ENCODE measurements around the gene CAMK2N2. TPM values are rescaled to one million over a fixed set of nuclear protein-coding genes. Genes with fewer than 3 reads are reported as not detected.
A peak's percentile ranks its signal among the peaks of the same experiment; 100 is the strongest.

The CAMK2N2 gene
- total RNA-seq, 1 donor from 2014 or later: 1.4 TPM

GRCh38 chr3:184300378-184300720 is 39.0 kb upstream of the CAMK2N2 start:
- Mint-ChIP-seq H3K36me3 (ENCODE audit: insufficient read depth) (peaks cover 18% of the 10 kb centered on the region), H3K27ac (peak overlapping the region; percentile 94), H3K27me3 (no peaks in the 10 kb centered on the region), H3K9me3 (ENCODE audit: low read depth) (no peaks in the 10 kb centered on the region), H3K4me3 (ENCODE audit: low read depth) (peak overlapping the region; percentile 96), H3K4me1 (ENCODE audit: low read depth) (peaks cover 12% of the 10 kb centered on the region)
- no peak for DNase-seq (ENCODE audit: low spot score, unreplicated experiment)
- TF ChIP-seq CTCF (IDR thresholded peaks at IDR 0.05; ENCODE audit: unreplicated experiment): no peak

GRCh38 chr3:184299488-184300377 is 38.4 kb upstream of the CAMK2N2 start:
- H3K9me3 Mint-ChIP-seq (ENCODE audit: low read depth): no peaks in the 10 kb centered on the region
- DNase-seq (ENCODE audit: low spot score, unreplicated experiment): no peak
- H3K36me3 Mint-ChIP-seq (ENCODE audit: insufficient read depth): peaks cover 16% of the 10 kb centered on the region
- H3K27me3 Mint-ChIP-seq: peaks cover 4% of the 10 kb centered on the region
- peak overlapping the region; percentile 96 for H3K4me3 Mint-ChIP-seq (ENCODE audit: low read depth)
- peak overlapping the region; percentile 94 for H3K27ac Mint-ChIP-seq
- H3K4me1 Mint-ChIP-seq (ENCODE audit: low read depth): peaks cover 12% of the 10 kb centered on the region
- no peak for TF ChIP-seq CTCF (IDR thresholded peaks at IDR 0.05; ENCODE audit: unreplicated experiment)

GRCh38 chr3:184298759-184299487 is 37.6 kb upstream of the CAMK2N2 start, which contains the start of gene PSMD2:
Gene PSMD2, plus strand, starts transcription at chr3:184299241. Its CDS starts 26 bp downstream, at chr3:184299267.
- peaks cover 12% of the 10 kb centered on the region for H3K4me1 Mint-ChIP-seq (ENCODE audit: low read depth)
- H3K27me3 Mint-ChIP-seq: peaks cover 5% of the 10 kb centered on the region
- H3K9me3 Mint-ChIP-seq (ENCODE audit: low read depth): no peaks in the 10 kb centered on the region
- H3K27ac Mint-ChIP-seq: peak within 1 kb of the TSS; percentile 94
- no peak for TF ChIP-seq CTCF (IDR thresholded peaks at IDR 0.05; ENCODE audit: unreplicated experiment)
- DNase-seq (ENCODE audit: low spot score, unreplicated experiment): peak; percentile 97
- H3K36me3 Mint-ChIP-seq (ENCODE audit: insufficient read depth): peaks cover 13% of the 10 kb centered on the region
- H3K4me3 Mint-ChIP-seq (ENCODE audit: low read depth): peak within 1 kb of the TSS; percentile 96

- TF ChIP-seq CTCF (IDR thresholded peaks at IDR 0.05; ENCODE audit: unreplicated experiment): no peak
- DNase-seq (ENCODE audit: low spot score, unreplicated experiment): no peak
- H3K4me3 Mint-ChIP-seq (ENCODE audit: low read depth): no peak overlapping the region
- peaks cover 12% of the 10 kb centered on the region for H3K4me1 Mint-ChIP-seq (ENCODE audit: low read depth)
- H3K36me3 Mint-ChIP-seq (ENCODE audit: insufficient read depth): peaks cover 7% of the 10 kb centered on the region
- H3K27me3 Mint-ChIP-seq: peaks cover 11% of the 10 kb centered on the region
- H3K9me3 Mint-ChIP-seq (ENCODE audit: low read depth): no peaks in the 10 kb centered on the region
- H3K27ac Mint-ChIP-seq: peak overlapping the region; percentile 37
Observed at GRCh38 chr3:184296616-184297015, 35.3 kb upstream of the CAMK2N2 start.

- Mint-ChIP-seq H3K4me1 (ENCODE audit: low read depth) (peaks cover 12% of the 10 kb centered on the region), H3K4me3 (ENCODE audit: low read depth) (no peak overlapping the region), H3K27ac (no peak overlapping the region), H3K27me3 (peaks cover 11% of the 10 kb centered on the region), H3K36me3 (ENCODE audit: insufficient read depth) (peaks cover 4% of the 10 kb centered on the region), H3K9me3 (ENCODE audit: low read depth) (no peaks in the 10 kb centered on the region)
- DNase-seq (ENCODE audit: low spot score, unreplicated experiment): no peak
- TF ChIP-seq CTCF (IDR thresholded peaks at IDR 0.05; ENCODE audit: unreplicated experiment): no peak
Observed at GRCh38 chr3:184295771-184296170, 34.4 kb upstream of the CAMK2N2 start.

Measured in progenitor cell of endocrine pancreas (in vitro differentiated cells).